Head of caudate nucleus (tissue), 42 donors: ENCODE results near the gene USP6.
"Not testable (repeated sequence)": the region's sequence is repeated elsewhere in the genome, so short reads cannot be mapped to it uniquely, and the experiment has no call there.

Experiments used
- DNase-seq, 42 donors: peaks; one replicate each; pipeline versions ENCODE4 v3.0.0 to v3.0.0-alpha.2; 2020 to 2021; ENCODE audit warnings: mixed read lengths in 7 of 42
- intact Hi-C: fragments of 100-400 bp; cut with DNase I; formaldehyde crosslinking; loops from one replicate; pipeline ENCODE4 v1.15.0; 2022

USP6 gene

GRCh38 chr17:5120036-5120435 is 4.2 kb downstream of the USP6 start:
- intact Hi-C loops, result no loop called here

GRCh38 chr17:5120436-5121185 is 4.8 kb downstream of the USP6 start:
- intact Hi-C loops, result not testable (repeated sequence)
- DNase-seq, result peak in 4 of 42 donors; percentile 1 to 19 (median 7)

More at GRCh38 chr17:5120036-5120435, 4.2 kb downstream of the USP6 start:
- DNase-seq, result peak in 2 of 42 donors; percentile 2 to 18

- intact Hi-C loops, result no loop called here
- DNase-seq, result peak in 6 of 42 donors; percentile 3 to 18 (median 8)
Measured at GRCh38 chr17:5121186-5121841, 5.5 kb downstream of the USP6 start.

DNA sequence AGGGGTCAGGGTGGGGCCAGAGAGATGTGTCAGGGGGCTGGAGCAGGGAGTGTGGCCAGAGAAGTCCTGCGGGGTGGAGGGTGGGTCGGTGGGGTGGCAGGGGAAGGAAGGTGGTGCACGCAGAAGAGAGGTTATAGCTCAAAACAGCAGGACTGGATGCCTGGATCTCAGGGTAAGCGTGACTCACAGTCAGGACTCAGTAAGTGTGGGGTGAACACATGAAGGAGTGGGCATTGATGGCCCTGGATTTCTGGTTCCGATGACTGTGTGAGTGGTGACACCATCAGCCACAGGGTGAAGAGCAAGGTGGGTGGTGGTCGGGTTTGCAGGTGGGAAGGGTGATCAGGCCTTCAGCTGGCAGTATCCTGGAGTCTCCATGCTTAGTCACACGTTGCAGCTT is 6.2 kb downstream of the USP6 start:
- intact Hi-C loops, result not testable (repeated sequence)
- DNase-seq, result peak in 5 of 42 donors; percentile 1 to 12 (median 3)

DNA sequence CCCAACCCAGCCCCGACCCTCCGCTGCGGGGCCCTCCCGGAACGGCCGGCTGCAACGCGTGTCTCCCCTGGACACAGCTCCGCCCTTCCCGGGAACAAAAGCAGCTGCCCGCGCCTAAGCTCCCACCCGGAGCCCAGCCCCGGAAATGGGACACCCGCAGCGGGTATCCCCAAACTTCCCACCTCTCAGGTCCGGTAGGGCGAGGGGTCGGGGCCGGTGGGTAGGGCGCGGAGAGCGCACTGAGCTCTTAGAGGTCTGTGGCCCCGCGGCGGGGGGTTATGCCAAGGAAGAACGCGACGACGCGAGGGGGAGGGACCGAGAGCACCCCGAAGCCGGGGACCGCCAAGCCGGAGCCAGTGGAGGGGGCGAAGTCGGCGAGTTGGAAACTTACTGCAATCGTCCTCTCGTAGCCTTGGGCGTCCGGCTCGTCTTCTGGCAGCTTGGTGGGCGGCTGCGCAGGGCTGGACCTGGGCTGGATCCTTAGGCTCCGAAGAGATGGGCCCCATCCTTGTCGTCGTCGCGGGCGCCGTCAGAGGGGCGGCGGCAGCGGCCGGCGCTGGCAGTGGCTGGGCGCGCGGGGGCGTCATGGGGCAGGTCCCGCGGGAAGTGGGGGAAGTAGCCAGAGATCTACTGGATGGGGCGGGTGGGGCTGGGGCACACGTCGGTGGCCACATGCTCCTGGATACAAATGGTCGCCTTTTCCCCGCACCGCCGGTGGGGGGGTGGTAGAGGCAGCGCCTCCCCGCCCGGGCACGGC is 6.9 kb downstream of the USP6 start:
- intact Hi-C loops, result no loop called here
- peak in 27 of 42 donors; percentile 5 to 64 (median 27) for DNase-seq

GRCh38 chr17:5123343-5124124 is 7.7 kb downstream of the USP6 start:
- intact Hi-C loops, result no loop called here
- DNase-seq, result peak in 5 of 42 donors; percentile 5 to 35 (median 26)

GRCh38 chr17:5124125-5124760 is 8.4 kb downstream of the USP6 start:
- peak in 6 of 42 donors; percentile 6 to 35 (median 8) for DNase-seq
- intact Hi-C loops, result not testable (repeated sequence)

GRCh38 chr17:5124896-5125295 is 9.1 kb downstream of the USP6 start:
- intact Hi-C loops, result not testable (repeated sequence)
- DNase-seq, result peak in 5 of 42 donors; percentile 1 to 39 (median 20)

DNA sequence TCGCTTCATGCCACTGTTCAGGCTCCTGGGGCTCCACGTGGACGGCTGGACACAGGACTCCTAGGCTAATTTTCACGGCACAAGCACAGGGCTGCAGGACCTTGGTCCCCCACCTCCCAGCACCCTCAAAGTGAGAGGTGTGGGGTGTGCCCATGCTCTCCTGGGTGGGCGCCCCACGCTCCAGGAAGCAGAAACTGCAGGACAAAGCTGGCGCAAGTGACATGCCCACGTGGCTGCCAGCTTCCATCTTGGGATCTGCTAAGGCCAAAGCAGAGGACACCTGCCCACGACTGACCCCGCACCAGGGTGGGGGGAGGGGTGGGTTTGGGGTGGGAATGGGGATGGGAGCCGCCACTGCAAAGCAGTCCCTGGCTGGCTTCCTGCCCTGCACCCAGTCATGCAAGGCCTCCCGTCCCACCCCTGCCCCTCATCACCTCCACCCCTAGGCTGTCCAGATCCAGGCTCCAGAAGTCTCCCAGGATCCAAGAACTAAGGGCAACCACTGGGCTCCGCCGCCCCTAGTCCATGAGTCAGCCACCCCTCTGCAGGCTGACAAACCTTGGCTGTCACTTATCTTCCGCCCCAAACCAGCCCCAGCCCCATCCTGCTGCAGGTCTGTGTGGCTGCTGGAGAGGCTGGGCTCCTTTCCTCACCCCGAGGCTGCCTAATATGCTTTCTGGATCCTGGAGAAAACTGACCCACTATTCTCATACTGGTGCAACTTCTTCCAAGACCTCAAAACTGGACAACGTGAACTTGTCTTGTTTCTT is 11.1 kb downstream of the USP6 start:
- DNase-seq, result peak in 2 of 42 donors; percentile 15 to 27
- intact Hi-C loops, result no loop called here

- peak in 2 of 42 donors; percentile 9 to 22 for DNase-seq
- intact Hi-C loops, result no loop called here
Measured at GRCh38 chr17:5127910-5128309, 12.1 kb downstream of the USP6 start.

DNA sequence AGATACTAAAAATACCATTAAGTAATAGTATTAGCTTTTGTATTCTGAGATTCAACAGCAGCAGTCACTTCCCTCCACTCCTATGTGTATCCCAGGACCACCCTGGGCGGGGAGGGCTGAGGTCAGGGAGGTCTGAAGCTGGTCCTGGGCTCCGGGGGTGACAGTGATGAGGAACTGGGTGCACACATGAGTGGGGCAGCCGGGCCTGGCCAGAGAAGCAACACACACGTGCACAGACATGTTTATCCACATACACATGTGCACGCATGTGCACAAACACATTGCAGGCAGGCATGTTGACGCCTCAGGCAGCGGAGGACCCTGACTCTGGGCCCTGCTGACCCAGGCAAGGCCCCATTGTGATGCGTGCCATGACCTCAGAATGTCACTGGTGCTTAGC is 12.6 kb downstream of the USP6 start:
- DNase-seq, result peak in 1 of 42 donors; percentile 8
- intact Hi-C loops, result not testable (repeated sequence)

- DNase-seq, result peak in 2 of 42 donors; percentile 19 to 29
- intact Hi-C loops, result no loop called here
Measured at GRCh38 chr17:5128905-5129535, 13.2 kb downstream of the USP6 start.

DNA sequence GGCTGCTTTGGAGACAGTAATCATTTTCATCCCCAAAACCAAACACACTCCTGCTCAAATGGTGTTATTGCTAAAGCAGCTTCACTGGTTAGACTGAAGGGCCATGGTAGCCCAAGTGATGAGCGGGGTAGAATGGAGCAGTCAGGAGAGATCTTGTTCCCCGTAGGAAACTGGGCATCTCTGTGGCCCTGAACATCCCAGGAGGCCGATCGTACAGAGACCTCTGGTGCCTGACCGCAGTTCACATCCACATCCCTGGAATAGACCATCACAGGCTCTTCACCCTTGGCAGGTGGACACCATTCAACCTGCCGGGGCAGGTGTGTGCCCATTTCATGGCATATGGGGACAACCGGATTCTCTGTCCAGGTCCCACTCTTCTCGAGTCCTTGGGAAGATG is 13.9 kb downstream of the USP6 start:
- intact Hi-C loops, result not testable (repeated sequence)
- DNase-seq, result peak in 1 of 42 donors; percentile 28

- DNase-seq, result peak in 1 of 42 donors; percentile 31
Measured at GRCh38 chr17:5130261-5130660, 14.4 kb downstream of the USP6 start.

DNA sequence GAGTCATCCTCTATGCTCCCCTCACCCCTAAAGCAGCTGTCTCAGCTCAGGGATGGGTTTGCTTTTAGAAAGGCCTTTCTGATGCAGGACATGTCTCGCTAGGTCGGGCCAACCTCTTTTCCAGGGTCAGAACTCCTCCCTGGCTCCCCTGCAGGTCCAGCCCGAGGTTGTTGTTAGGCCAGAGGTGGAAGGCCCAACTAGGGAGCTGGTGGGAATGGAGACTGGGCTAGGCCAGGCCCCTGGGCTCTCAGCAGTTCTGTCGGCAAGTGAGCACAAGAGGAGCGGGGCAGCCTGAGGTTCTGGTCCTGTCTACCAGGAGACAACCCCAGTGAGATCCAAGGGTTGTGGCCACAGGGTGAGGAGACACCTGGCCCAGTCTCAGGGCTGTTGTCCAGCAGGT is 14.9 kb downstream of the USP6 start:
- peak in 2 of 42 donors; percentile 18 to 26 for DNase-seq
- intact Hi-C loops, result not testable (repeated sequence)

More at GRCh38 chr17:5130261-5130660, 14.4 kb downstream of the USP6 start:
- intact Hi-C loops, result not testable (repeated sequence)

DNA sequence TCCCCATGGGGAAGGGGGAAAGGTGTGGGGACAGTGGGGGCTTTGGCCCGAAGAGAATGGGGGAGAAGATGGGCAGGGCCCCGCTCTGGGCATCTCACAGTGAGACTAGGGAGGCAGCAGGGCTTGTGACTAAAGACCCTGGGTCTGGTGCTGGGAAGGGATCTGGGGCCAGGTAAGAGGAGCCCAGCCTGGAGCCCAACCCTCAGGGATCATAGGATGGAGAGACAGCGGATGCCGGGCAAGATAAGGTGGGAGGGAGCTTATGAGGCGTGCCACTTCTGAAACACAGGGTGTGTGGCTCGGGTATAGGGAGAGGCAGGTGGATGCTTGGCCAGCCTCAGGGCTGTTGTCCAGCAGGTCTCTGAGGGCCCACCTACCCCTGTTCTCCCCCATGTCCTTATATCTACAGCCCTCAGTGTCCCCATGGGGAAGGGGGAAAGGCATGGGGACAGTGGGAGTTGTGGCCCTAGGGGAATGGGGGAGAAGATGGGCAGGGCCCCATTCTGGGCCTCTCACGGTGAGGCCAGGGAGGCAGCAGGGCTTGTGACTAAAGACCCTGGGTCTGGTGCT is 15.4 kb downstream of the USP6 start:
- DNase-seq, result no peak
- intact Hi-C loops, result no loop called here
